Upper lobe of left lung (tissue), 6 donors: ENCODE results near the gene FOXA3. TPM values are rescaled to one million over a fixed set of nuclear protein-coding genes. Genes with fewer than 3 reads are reported as not detected.
A peak's percentile ranks its signal among the peaks of the same experiment; 100 is the strongest.

Source experiments
- ATAC-seq, 2 donors: fragments of 200-7000 bp; cut with Tn5 transposase; one replicate each; pipeline ENCODE4 v1.9.1; 2022; ENCODE audit warnings: mild to moderate bottlenecking in 2 of 2, moderate library complexity in 2 of 2; ENCODE audit not compliant: low FRiP score in 2 of 2
- DNase-seq, 2 donors: peaks; one replicate each; pipeline ENCODE4 v3.0.0-alpha.2; 2019 to 2020
- H3K27ac ChIP-seq, 4 donors: fragments of 200-600 bp; sonication (generic); one replicate each; pipeline ENCODE4 v1.5.1; 2016 to 2019
- H3K27me3 ChIP-seq, 4 donors: fragments of 200-600 bp; sonication (generic); one replicate each; pipeline ENCODE4 v1.5.1; 2017 to 2019
- H3K36me3 ChIP-seq, 4 donors: fragments of 200-600 bp; sonication (generic); one replicate each; pipeline ENCODE4 v1.5.1; 2016 to 2019
- H3K4me1 ChIP-seq, 4 donors: fragments of 200-600 bp; sonication (generic); one replicate each; pipeline ENCODE4 v1.5.1; 2018 to 2019
- H3K4me3 ChIP-seq, 4 donors: fragments of 200-600 bp; sonication (generic); one replicate each; pipeline ENCODE4 v1.5.1; 2017 to 2019; ENCODE audit warnings: mild to moderate bottlenecking in 2 of 4, moderate library complexity in 1 of 4
- H3K9me3 ChIP-seq, 4 donors: fragments of 200-600 bp; sonication (generic); one replicate each; pipeline ENCODE4 v1.5.1; 2018 to 2019
- EP300 ChIP-seq, 4 donors: sonication (generic); formaldehyde crosslinking; IDR thresholded peaks; one replicate each; pipeline ENCODE4 v1.5.1; 2017; ENCODE audit warnings: antibody characterized with exemption in 4 of 4, control low read depth in 2 of 4
- POLR2A ChIP-seq, 4 donors: fragments of 450-650 bp; IDR thresholded peaks; one replicate each; pipeline ENCODE4 v1.5.1; 2016 to 2017; ENCODE audit warnings: antibody characterized with exemption in 4 of 4, mild to moderate bottlenecking in 2 of 4
- POLR2AphosphoS5 ChIP-seq, 2 donors: sonication (generic); formaldehyde crosslinking; IDR thresholded peaks; one replicate each; pipeline ENCODE4 v1.5.1; 2017; ENCODE audit warnings: antibody characterized with exemption in 2 of 2
- WGBS, 2 donors: methylation state at CpG; one replicate each; pipeline ENCODE4 v1.1.5; 2017 to 2018; 5-methylcytosine and 5-hydroxymethylcytosine counted together
- total RNA-seq, 6 donors: library from RNA; depleted of rRNA in 4 of 6; stranded (reverse); fragments of >200 nt in 4 of 6; gene quantifications; one replicate each; pipeline versions ENCODE4 v1.1.0 to v1.2.1, GENCODE V29; 2016 to 2021
- TF ChIP-seq, protein P1 (sequence below), 6 experiments: fragments of 450-650 bp in 4 of 6; fragments of 200-600 bp in 2 of 6; sonication (generic) in 2 of 6; IDR thresholded peaks; one replicate each; pipeline ENCODE4 v1.5.1; 2016 to 2019; ENCODE audit warnings: antibody characterized with exemption in 6 of 6
- donor health status: DM: no; HTN: no; CAD: no; lungs with moderate emphysema.
- donor health status: DM: no; HTN: yes; CAD: no; lungs with severe emphysema.

Gene FOXA3
- total RNA-seq, 6 donors from 2014 or later: 0.46 to 1.2 (median 0.46) TPM; not detected in 3

DNA sequence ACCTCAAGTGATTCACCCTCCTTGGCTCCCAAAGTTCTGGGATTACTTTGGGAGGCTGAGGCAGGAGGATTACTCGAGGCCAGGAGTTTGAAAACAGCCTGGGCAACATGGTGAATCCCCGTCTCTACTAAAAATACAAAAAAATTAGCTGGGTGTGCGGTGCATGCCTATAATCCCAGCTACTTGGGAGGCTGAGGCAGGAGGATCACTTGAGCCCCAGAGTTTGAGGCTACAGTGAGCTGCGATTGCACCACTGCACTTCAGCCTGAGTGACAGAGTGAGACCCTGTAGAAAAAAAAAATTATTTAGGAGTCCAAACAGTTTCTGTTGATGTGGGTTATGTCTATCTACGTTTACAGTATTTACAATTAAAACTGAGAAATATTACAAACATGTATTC lies 6.7 kb downstream of the FOXA3 start:
- no peak for TF ChIP-seq POLR2A (IDR thresholded peaks at IDR 0.05)
- no peak for TF ChIP-seq EP300 (IDR thresholded peaks at IDR 0.05)
- no peak for TF ChIP-seq POLR2AphosphoS5 (IDR thresholded peaks at IDR 0.05)
- TF ChIP-seq, protein P1, sequence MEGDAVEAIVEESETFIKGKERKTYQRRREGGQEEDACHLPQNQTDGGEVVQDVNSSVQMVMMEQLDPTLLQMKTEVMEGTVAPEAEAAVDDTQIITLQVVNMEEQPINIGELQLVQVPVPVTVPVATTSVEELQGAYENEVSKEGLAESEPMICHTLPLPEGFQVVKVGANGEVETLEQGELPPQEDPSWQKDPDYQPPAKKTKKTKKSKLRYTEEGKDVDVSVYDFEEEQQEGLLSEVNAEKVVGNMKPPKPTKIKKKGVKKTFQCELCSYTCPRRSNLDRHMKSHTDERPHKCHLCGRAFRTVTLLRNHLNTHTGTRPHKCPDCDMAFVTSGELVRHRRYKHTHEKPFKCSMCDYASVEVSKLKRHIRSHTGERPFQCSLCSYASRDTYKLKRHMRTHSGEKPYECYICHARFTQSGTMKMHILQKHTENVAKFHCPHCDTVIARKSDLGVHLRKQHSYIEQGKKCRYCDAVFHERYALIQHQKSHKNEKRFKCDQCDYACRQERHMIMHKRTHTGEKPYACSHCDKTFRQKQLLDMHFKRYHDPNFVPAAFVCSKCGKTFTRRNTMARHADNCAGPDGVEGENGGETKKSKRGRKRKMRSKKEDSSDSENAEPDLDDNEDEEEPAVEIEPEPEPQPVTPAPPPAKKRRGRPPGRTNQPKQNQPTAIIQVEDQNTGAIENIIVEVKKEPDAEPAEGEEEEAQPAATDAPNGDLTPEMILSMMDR (IDR thresholded peaks at IDR 0.05): no peak
- no peaks in the 10 kb centered on the region for H3K36me3 ChIP-seq
- H3K27ac ChIP-seq: no peak overlapping the region
- no peaks in the 10 kb centered on the region for H3K9me3 ChIP-seq
- WGBS, 2 donors: 84 to 87% methylated on average over 5 of the region's 5 CpGs
- DNase-seq: no peak
- no peak overlapping the region for H3K4me3 ChIP-seq
- no peaks in the 10 kb centered on the region for H3K4me1 ChIP-seq
- no peak for ATAC-seq
- no peaks in the 10 kb centered on the region for H3K27me3 ChIP-seq

DNA sequence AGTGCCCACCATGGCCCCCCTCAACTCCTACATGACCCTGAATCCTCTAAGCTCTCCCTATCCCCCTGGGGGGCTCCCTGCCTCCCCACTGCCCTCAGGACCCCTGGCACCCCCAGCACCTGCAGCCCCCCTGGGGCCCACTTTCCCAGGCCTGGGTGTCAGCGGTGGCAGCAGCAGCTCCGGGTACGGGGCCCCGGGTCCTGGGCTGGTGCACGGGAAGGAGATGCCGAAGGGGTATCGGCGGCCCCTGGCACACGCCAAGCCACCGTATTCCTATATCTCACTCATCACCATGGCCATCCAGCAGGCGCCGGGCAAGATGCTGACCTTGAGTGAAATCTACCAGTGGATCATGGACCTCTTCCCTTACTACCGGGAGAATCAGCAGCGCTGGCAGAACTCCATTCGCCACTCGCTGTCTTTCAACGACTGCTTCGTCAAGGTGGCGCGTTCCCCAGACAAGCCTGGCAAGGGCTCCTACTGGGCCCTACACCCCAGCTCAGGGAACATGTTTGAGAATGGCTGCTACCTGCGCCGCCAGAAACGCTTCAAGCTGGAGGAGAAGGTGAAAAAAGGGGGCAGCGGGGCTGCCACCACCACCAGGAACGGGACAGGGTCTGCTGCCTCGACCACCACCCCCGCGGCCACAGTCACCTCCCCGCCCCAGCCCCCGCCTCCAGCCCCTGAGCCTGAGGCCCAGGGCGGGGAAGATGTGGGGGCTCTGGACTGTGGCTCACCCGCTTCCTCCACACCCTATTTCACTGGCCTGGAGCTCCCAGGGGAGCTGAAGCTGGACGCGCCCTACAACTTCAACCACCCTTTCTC lies 8.2 kb downstream of the FOXA3 start:
- H3K4me3 ChIP-seq: no peak overlapping the region
- peaks cover 0 to 4% (median 0%) of the 10 kb centered on the region in 4 donors for H3K27me3 ChIP-seq
- no peak overlapping the region for H3K27ac ChIP-seq
- DNase-seq: peak in 1 of 2 donors; percentile 72
- H3K9me3 ChIP-seq: no peaks in the 10 kb centered on the region
- H3K4me1 ChIP-seq: peaks cover 9 to 13% (median 11%) of the 10 kb centered on the region in 4 donors
- H3K36me3 ChIP-seq: no peaks in the 10 kb centered on the region
- TF ChIP-seq POLR2A (IDR thresholded peaks at IDR 0.05) (no peak), EP300 (IDR thresholded peaks at IDR 0.05) (no peak), POLR2AphosphoS5 (IDR thresholded peaks at IDR 0.05) (no peak)
- TF ChIP-seq, protein P1 (IDR thresholded peaks at IDR 0.05): no peak
- no peak for ATAC-seq
- WGBS, 2 donors: 90 to 93% methylated on average over 27 to 34 of the region's 34 CpGs

DNA sequence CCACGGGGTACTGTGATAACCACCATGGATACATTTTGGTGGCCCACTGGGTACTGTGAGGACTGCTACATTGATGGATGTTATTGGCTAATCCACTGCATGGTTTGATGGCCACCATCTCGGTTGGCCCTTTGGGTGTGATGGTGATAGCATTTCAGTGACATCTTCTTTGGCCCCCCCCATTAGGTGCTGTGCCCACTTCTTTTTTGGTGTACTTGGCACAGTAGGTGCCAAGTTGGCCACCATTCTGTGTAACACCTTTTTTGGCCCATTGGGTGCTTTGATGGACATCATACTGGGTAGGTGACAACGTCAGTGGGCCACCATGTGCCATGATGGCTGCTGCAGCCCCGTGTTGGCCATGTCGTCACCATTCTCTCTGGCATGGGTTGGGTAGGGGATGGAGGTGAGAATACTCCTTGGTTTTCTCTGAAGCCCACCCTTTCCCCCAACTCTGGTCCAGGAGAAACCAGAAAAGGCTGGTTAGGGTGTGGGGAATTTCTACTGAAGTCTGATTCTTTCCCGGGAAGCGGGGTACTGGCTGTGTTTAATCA lies 9.2 kb downstream of the FOXA3 start:
- Histone ChIP-seq H3K36me3 (no peaks in the 10 kb centered on the region), H3K27ac (no peak overlapping the region), H3K9me3 (no peaks in the 10 kb centered on the region), H3K4me3 (no peak overlapping the region), H3K27me3 (peaks cover 0 to 4% (median 0%) of the 10 kb centered on the region in 4 donors), H3K4me1 (peaks cover 9 to 13% (median 11%) of the 10 kb centered on the region in 4 donors)
- DNase-seq (no peak), ATAC-seq (no peak)
- TF ChIP-seq, protein P1 (IDR thresholded peaks at IDR 0.05): no peak
- TF ChIP-seq POLR2A (IDR thresholded peaks at IDR 0.05) (no peak), POLR2AphosphoS5 (IDR thresholded peaks at IDR 0.05) (no peak), EP300 (IDR thresholded peaks at IDR 0.05) (no peak)
- 92% methylated on average over 6 to 7 of the region's 7 CpGs for WGBS, 2 donors

DNA sequence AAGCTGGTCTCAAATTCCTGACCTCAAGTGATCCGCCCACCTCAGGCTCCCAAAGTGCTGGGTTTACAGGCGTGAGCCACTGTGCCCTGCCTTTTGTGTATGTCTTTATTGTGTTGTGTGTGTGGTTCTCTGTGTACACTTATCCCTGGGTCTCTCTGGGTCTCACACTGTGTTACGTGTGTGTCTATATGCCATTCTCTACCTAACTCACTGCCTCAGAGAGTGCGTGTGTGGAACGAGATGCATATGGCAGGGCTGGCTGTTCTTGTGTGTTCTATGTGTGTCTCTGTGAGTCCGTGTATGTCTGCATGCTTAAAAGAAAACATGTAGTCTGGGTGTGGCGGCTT lies 10.5 kb downstream of the FOXA3 start:
- H3K27me3 ChIP-seq: peaks cover 0 to 4% (median 0%) of the 10 kb centered on the region in 4 donors
- ATAC-seq (no peak), DNase-seq (no peak)
- no peaks in the 10 kb centered on the region for H3K9me3 ChIP-seq
- H3K4me3 ChIP-seq: no peak overlapping the region
- TF ChIP-seq POLR2AphosphoS5 (IDR thresholded peaks at IDR 0.05) (no peak), POLR2A (IDR thresholded peaks at IDR 0.05) (no peak), EP300 (IDR thresholded peaks at IDR 0.05) (no peak)
- TF ChIP-seq, protein P1 (IDR thresholded peaks at IDR 0.05): no peak
- H3K36me3 ChIP-seq: no peaks in the 10 kb centered on the region
- no peak overlapping the region for H3K27ac ChIP-seq
- H3K4me1 ChIP-seq: peaks cover 9 to 13% (median 11%) of the 10 kb centered on the region in 4 donors
- 84 to 93% methylated on average over 7 of the region's 7 CpGs for WGBS, 2 donors
